Measurements from ENCODE around the gene GSTT2.
A peak's percentile ranks its signal among the peaks of the same experiment; 100 is the strongest.
"Not testable (repeated sequence)": the region's sequence is repeated elsewhere in the genome, so short reads cannot be mapped to it uniquely, and the experiment has no call there.

Gene GSTT2

GRCh38 chr22:23979557-23980240 lies at the start of gene GSTT2:
GSTT2 (plus strand) TSS chr22:23980134.
- not testable (repeated sequence) for DNase-seq

GRCh38 chr22:23938328-23939016 lies 41.5 kb upstream of the GSTT2 start:
- no peak for DNase-seq

GRCh38 chr22:23939017-23939357 lies 40.9 kb upstream of the GSTT2 start:
- DNase-seq = no peak

- not testable (repeated sequence) for DNase-seq
Observed at GRCh38 chr22:23940166-23940565, 39.8 kb upstream of the GSTT2 start.

GRCh38 chr22:23947391-23947790 lies 32.5 kb upstream of the GSTT2 start:
- not testable (repeated sequence) for DNase-seq

- DNase-seq = not testable (repeated sequence)
Observed at GRCh38 chr22:23949764-23950163, 30.2 kb upstream of the GSTT2 start.

GRCh38 chr22:23951383-23951782 lies 28.6 kb upstream of the GSTT2 start:
- DNase-seq = not testable (repeated sequence)

GRCh38 chr22:23952794-23953405 lies 27.0 kb upstream of the GSTT2 start:
- not testable (repeated sequence) for DNase-seq

- not testable (repeated sequence) for DNase-seq
Observed at GRCh38 chr22:23953485-23953884, 26.4 kb upstream of the GSTT2 start.

GRCh38 chr22:23954193-23954990 lies 25.5 kb upstream of the GSTT2 start:
- DNase-seq = not testable (repeated sequence)

GRCh38 chr22:23954991-23955305 lies 25.0 kb upstream of the GSTT2 start:
- DNase-seq = not testable (repeated sequence)

GRCh38 chr22:23955886-23956285 lies 24.0 kb upstream of the GSTT2 start:
- not testable (repeated sequence) for DNase-seq

- peak; percentile 76 to 85 for DNase-seq
Observed at GRCh38 chr22:23956301-23956900, 23.5 kb upstream of the GSTT2 start.

- DNase-seq = not testable (repeated sequence)
Observed at GRCh38 chr22:23961084-23961771, 18.7 kb upstream of the GSTT2 start, which contains the start of gene GSTT2B. GSTT2B (minus strand) TSS chr22:23961195; CDS start chr22:23961131, 64 bp downstream.

GRCh38 chr22:23966094-23966493 lies 13.8 kb upstream of the GSTT2 start:
- not testable (repeated sequence) for DNase-seq

GRCh38 chr22:23966568-23966967 lies 13.4 kb upstream of the GSTT2 start, which contains the start of gene DDTL:
DDTL (plus strand) TSS chr22:23966888; CDS start chr22:23966915, 27 bp downstream.
- not testable (repeated sequence) for DNase-seq

GRCh38 chr22:23969071-23969470 lies 10.9 kb upstream of the GSTT2 start:
- no peak for DNase-seq

- no peak for DNase-seq
Observed at GRCh38 chr22:23970201-23970641, 9.7 kb upstream of the GSTT2 start.

- DNase-seq = no peak
Observed at GRCh38 chr22:23970816-23971486, 9.0 kb upstream of the GSTT2 start.

- DNase-seq = not testable (repeated sequence)
Observed at GRCh38 chr22:23971927-23972326, 8.0 kb upstream of the GSTT2 start.

GRCh38 chr22:23974345-23974744 lies 5.6 kb upstream of the GSTT2 start, which contains the start of gene DDT:
DDT (minus strand) TSS chr22:23974441; CDS start chr22:23974414, 27 bp downstream.
- DNase-seq = not testable (repeated sequence)

Data from stimulated activated CD4-positive, alpha-beta T cell treated with anti-CD3 and anti-CD28 coated beads, Interleukin-2, amount 100 ng/mL, for 48 hours (primary cell).